GM12873 (cell line): Measurements from ENCODE around the gene ABLIM2.

Source experiments
- TF ChIP-seq, protein P1 (sequence below): IDR thresholded peaks from 2 replicates; pipeline ENCODE4 v1.5.1; 2012; ENCODE audit warnings: low read depth, mild to moderate bottlenecking, moderate library complexity, low read length, control low read depth; ENCODE audit not compliant: insufficient read depth; ENCODE audit errors: missing control alignments

ABLIM2 gene

DNA sequence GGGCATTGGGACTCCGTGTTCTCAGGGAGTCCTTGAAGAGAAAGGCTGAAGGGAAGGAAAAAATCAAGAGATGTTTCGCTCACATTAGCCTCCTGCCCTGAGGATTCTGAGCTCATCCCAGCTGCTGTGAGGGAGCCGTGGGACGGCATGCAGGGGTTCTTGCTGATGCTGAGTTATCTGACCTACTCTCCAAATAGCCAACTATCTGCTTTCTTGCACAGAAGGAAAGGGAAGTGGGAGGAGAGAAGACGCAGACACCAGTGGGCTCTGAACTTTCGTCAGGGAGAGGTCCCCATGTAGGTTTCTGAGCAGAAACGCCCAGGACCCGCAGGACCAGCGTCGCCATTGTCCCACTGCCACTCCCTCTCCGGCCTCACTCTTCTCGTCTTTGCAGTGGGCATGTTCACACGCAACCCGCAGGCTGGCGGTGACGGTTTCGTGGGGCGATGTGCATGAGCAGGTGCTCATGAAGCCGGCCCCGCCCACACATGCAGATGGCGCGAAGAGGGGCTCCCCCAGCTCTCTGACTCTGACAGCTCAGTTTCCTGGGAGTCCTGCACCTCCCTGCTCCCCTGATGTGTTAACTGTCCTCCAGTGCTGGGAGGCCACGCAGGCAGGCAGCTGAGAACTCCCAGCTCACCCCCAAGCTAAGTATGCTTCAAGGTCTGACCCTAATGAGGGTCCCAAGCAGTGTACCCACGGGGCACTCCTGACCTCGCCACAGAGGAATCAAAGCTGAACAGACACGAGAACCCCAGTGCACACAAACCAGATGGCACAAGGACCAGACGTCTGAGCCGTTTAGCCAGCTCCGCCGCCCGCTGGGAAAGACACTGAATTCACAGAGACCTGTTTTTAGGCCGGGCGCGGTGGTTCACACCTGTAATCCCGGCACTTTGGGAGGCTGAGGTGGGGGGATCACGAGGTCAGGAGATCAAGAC is 13.6 kb upstream of the ABLIM2 start:
- TF ChIP-seq, protein P1, sequence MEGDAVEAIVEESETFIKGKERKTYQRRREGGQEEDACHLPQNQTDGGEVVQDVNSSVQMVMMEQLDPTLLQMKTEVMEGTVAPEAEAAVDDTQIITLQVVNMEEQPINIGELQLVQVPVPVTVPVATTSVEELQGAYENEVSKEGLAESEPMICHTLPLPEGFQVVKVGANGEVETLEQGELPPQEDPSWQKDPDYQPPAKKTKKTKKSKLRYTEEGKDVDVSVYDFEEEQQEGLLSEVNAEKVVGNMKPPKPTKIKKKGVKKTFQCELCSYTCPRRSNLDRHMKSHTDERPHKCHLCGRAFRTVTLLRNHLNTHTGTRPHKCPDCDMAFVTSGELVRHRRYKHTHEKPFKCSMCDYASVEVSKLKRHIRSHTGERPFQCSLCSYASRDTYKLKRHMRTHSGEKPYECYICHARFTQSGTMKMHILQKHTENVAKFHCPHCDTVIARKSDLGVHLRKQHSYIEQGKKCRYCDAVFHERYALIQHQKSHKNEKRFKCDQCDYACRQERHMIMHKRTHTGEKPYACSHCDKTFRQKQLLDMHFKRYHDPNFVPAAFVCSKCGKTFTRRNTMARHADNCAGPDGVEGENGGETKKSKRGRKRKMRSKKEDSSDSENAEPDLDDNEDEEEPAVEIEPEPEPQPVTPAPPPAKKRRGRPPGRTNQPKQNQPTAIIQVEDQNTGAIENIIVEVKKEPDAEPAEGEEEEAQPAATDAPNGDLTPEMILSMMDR, result no peak

DNA sequence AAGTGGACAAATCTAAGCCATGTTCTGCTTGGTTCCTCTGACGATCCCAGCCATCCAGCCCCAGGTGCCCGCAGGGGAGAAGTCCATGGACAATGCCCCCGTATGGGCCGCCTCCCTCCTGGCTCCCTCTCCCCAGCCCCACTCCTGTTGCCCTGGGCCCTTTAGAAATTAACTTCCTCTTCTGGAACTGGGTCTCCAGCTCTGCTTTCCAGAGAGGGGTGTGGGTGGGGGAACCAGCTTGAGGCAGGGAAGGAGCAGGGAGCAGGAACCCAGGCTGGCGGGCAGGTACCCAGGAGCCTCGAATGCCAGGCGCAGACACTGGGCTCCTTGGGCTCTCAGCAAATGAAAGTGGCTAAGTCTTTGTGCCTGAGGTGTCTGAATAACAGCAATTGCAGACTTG is 12.7 kb upstream of the ABLIM2 start:
- TF ChIP-seq, protein P1, result no peak

DNA sequence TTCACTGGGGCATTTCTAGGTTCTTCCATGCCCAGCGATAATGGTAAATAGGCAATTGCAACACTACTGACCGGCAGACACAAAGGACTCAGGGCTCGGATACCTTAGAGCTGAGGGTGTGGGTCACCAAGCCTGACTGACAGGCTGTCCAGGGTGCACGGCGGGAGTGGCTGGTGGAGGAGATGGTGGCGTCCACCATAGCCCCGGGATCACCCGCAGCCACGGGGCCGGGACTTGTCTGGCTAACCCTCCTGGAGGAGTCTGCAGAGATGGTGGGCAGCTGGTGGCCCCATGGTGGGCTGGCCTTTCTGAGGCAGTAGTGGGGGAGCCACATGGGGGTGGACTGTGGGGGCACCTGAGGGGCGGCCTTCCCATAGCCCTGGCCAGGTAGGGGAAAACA is 11.7 kb upstream of the ABLIM2 start:
- TF ChIP-seq, protein P1, result no peak

DNA sequence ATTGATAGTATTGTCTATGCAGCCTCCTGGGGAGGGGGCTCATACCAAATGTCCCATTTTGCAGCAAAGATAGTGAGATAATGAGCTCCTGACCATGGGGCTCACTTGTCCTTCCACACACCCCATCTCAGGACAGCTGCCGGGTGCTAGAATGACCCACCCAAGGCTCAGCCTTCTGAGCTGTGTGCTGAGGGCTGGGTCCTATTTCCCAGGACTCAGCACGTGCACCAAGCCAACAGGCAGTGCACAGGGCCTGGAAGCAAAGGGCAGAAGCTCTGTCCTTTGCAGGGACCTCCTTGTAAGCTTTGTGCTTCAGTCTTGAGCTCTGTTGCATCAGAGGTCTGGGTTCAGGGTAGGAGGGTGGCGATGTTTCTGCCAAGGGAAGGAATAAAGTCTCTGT is 11.2 kb upstream of the ABLIM2 start:
- TF ChIP-seq, protein P1, result no peak

DNA sequence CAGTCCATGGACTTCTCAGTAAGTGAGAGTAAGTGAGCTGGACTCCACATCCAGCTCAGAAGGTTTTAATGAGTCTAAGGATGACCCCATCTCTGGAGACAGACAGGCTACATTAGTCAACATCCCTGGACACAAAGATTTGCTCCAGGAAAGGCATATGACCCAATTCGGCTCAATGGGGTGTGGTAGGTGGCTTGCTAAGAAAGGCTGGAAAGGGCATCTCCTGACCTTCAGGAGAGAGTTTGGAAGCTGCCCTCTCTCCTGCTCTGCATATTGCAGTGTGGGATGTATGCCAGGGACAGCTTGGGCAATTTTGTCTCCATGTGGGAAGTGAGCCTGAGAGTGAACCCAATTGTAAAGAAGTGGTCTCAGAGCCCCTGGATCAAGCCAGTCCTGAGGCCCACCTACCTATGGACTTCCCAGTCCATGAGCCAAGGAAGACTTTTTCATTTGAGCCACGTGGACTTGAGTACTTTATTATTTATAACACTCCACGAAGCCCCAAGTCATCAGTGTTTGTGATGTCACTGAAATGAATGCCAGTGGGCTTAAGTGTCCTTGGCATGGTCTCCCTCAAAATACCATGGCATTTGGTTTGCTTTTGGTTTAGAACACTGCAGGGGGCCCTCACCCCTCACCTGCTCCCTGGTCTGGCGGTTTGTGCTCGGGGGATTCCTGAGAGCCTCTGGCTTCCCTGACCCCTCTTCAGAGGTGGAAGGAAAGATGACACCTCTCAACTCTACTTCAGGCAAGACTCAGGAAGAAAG is 10.4 kb upstream of the ABLIM2 start:
- TF ChIP-seq, protein P1, result no peak

DNA sequence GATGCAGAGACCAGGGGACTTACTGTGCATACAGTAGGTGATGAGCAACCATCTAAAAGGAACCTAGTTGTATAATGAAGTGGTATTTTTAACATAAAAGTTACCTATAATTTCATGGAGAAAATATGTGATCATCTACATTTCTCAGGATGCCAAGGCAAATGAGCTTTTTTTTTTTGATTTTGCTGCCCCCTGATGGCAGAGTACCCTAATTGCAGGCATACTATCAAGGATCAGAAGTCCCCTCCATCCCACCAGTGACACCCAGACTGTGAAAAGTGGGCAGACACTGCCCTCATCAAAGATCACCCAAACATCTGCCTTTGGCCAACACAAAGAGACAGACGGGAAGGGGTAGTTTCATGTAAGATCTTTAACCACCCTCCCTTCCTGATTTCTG is 9.6 kb upstream of the ABLIM2 start:
- TF ChIP-seq, protein P1, result peak; percentile 49

DNA sequence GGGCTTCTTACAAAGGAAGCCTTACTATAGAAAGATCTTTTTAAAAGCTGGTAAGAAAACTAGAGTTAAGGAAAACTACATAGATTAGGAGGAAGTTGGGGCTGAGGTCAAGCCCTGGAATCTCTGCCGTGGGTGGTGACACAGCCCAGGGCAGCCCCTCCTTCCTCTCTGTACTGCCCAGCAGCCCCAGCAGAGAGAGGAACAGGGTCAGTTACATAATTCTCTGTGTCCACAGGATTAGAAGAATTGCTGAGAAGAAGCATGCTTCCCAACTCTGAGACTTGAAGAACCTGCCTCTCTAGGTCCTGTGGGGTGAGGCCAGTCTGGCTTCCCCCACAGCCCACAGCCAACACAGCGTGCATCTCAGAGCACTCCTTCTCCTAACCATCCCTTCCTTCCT is 9.2 kb upstream of the ABLIM2 start:
- TF ChIP-seq, protein P1, result no peak
